Skeletal muscle tissue (tissue), 4 donors: Measurements from ENCODE around the gene DOK6. TPM values are rescaled to one million over a fixed set of nuclear protein-coding genes. Genes with fewer than 3 reads are reported as not detected.
"Not testable (repeated sequence)": the region's sequence is repeated elsewhere in the genome, so short reads cannot be mapped to it uniquely, and the experiment has no call there.

Experiments used
- H3K27ac ChIP-seq: one replicate; pipeline ENCODE4 v1.7.0; 2013; ENCODE audit warnings: mild to moderate bottlenecking, low read depth, low read length, inconsistent platforms
- H3K27me3 ChIP-seq, 3 donors: one replicate each; pipeline ENCODE4 v1.7.0; 2013; ENCODE audit warnings: low read length in 3 of 3; ENCODE audit not compliant: control insufficient read depth in 3 of 3, insufficient read depth in 3 of 3
- H3K36me3 ChIP-seq, 3 donors: one replicate each; pipeline ENCODE4 v1.7.0; 2013; ENCODE audit warnings: low read length in 3 of 3; ENCODE audit not compliant: control insufficient read depth in 3 of 3, insufficient read depth in 3 of 3
- H3K4me1 ChIP-seq, 3 donors: one replicate each; pipeline ENCODE4 v1.7.0; 2013; ENCODE audit warnings: low read length in 3 of 3, mild to moderate bottlenecking in 3 of 3; ENCODE audit not compliant: control insufficient read depth in 3 of 3, insufficient read depth in 3 of 3
- H3K4me3 ChIP-seq, 3 donors: one replicate each; pipeline ENCODE4 v1.7.0; 2013; ENCODE audit warnings: low read length in 3 of 3
- H3K9ac ChIP-seq, 3 donors: one replicate each; pipeline ENCODE4 v1.7.0; 2013; ENCODE audit warnings: low read length in 3 of 3, mild to moderate bottlenecking in 3 of 3, moderate library complexity in 2 of 3, low read depth in 1 of 3
- H3K9me3 ChIP-seq, 3 donors: one replicate each; pipeline ENCODE4 v1.7.0; 2013; ENCODE audit warnings: low read length in 3 of 3; ENCODE audit not compliant: control insufficient read depth in 3 of 3
- total RNA-seq: library from RNA; depleted of rRNA; stranded (reverse); fragments of >200 nt; gene quantifications from one replicate; pipeline ENCODE4 v1.2.3, GENCODE V29; 2014
- donor health status: Osteomylitis.

Gene DOK6
- total RNA-seq, 1 donor from 2014 or later: 3.1 TPM

DNA sequence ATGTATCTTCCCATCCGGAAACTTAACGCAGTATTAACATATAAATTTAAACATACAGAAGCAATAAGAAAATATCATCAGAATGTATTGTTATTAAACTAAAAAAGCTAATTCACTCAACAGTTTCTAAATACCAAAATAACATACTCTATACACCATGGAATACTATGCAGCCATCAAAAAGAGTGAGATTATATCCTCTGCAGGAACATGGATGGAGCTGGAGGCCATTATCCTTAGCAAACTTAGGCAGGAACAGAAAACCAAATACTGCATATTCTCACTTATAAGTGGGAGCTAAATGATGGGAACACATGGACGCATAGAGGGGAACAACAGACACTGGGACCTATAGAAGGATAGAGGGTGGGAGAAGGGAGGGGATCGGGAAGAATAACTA lies 419.9 kb downstream of the DOK6 start:
- H3K4me1 ChIP-seq: no peaks in the 10 kb centered on the region
- no peak overlapping the region for H3K9ac ChIP-seq
- H3K36me3 ChIP-seq: no peaks in the 10 kb centered on the region
- H3K4me3 ChIP-seq: no peak overlapping the region
- H3K27ac ChIP-seq: no peak overlapping the region
- H3K9me3 ChIP-seq: no peaks in the 10 kb centered on the region
- H3K27me3 ChIP-seq: no peaks in the 10 kb centered on the region

- Histone ChIP-seq H3K4me1 (no peaks in the 10 kb centered on the region), H3K9me3 (no peaks in the 10 kb centered on the region), H3K36me3 (no peaks in the 10 kb centered on the region), H3K27me3 (no peaks in the 10 kb centered on the region), H3K9ac (no peak overlapping the region), H3K27ac (no peak overlapping the region), H3K4me3 (no peak overlapping the region)
Observed at GRCh38 chr18:69830189-69830588, 429.5 kb downstream of the DOK6 start.

- H3K27me3 ChIP-seq, H3K9me3 ChIP-seq, H3K4me1 ChIP-seq, H3K36me3 ChIP-seq, H3K9ac ChIP-seq, H3K27ac ChIP-seq, H3K4me3 ChIP-seq: not testable (repeated sequence)
Observed at GRCh38 chr18:69834980-69835379, 434.3 kb downstream of the DOK6 start.

- Histone ChIP-seq H3K9ac (no peak overlapping the region), H3K36me3 (no peaks in the 10 kb centered on the region), H3K27ac (no peak overlapping the region), H3K4me3 (no peak overlapping the region), H3K9me3 (no peaks in the 10 kb centered on the region), H3K27me3 (peaks cover 0 to 4% (median 2%) of the 10 kb centered on the region in 3 donors), H3K4me1 (no peaks in the 10 kb centered on the region)
Observed at GRCh38 chr18:69838003-69838402, 437.3 kb downstream of the DOK6 start.

- H3K27ac ChIP-seq: no peak overlapping the region
- H3K36me3 ChIP-seq: no peaks in the 10 kb centered on the region
- no peaks in the 10 kb centered on the region for H3K9me3 ChIP-seq
- no peak overlapping the region for H3K4me3 ChIP-seq
- H3K4me1 ChIP-seq: no peaks in the 10 kb centered on the region
- H3K27me3 ChIP-seq: peaks cover 0 to 4% (median 2%) of the 10 kb centered on the region in 3 donors
- H3K9ac ChIP-seq: no peak overlapping the region
Observed at GRCh38 chr18:69838620-69839411, 438.1 kb downstream of the DOK6 start.

DNA sequence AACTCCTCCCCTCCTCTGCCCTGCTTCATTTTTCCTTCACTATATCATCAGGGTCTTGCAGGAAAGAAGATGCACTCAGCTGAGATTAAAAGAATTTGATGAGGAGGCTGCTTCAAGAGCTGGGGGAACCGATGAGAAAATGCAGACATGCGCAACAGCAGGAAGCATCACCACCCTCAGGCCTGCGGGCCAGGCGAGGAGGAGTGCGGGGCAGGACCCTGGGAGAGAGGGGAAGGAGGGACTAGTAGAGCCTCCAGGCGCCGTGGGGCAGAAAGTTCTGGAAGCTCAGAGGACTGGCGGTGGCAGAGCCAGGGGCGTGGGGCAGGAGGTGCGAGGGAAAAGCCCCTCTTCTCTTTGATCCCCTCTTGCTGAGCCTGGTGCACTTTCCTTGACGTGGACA lies 438.8 kb downstream of the DOK6 start:
- Histone ChIP-seq H3K9me3 (no peaks in the 10 kb centered on the region), H3K4me1 (no peaks in the 10 kb centered on the region), H3K9ac (no peak overlapping the region), H3K27ac (no peak overlapping the region), H3K27me3 (peaks cover 0 to 4% (median 2%) of the 10 kb centered on the region in 3 donors), H3K4me3 (no peak overlapping the region), H3K36me3 (no peaks in the 10 kb centered on the region)

GRCh38 chr18:69840001-69840400 lies 439.3 kb downstream of the DOK6 start:
- no peaks in the 10 kb centered on the region for H3K36me3 ChIP-seq
- H3K4me3 ChIP-seq: no peak overlapping the region
- no peak overlapping the region for H3K9ac ChIP-seq
- no peaks in the 10 kb centered on the region for H3K9me3 ChIP-seq
- no peaks in the 10 kb centered on the region for H3K4me1 ChIP-seq
- no peak overlapping the region for H3K27ac ChIP-seq
- peaks cover 0 to 4% (median 2%) of the 10 kb centered on the region in 3 donors for H3K27me3 ChIP-seq

- H3K9ac ChIP-seq: no peak overlapping the region
- no peaks in the 10 kb centered on the region for H3K4me1 ChIP-seq
- H3K27me3 ChIP-seq: peaks cover 0 to 4% (median 2%) of the 10 kb centered on the region in 3 donors
- H3K4me3 ChIP-seq: no peak overlapping the region
- H3K9me3 ChIP-seq: no peaks in the 10 kb centered on the region
- H3K27ac ChIP-seq: no peak overlapping the region
- no peaks in the 10 kb centered on the region for H3K36me3 ChIP-seq
Observed at GRCh38 chr18:69840445-69840844, 439.8 kb downstream of the DOK6 start.

DNA sequence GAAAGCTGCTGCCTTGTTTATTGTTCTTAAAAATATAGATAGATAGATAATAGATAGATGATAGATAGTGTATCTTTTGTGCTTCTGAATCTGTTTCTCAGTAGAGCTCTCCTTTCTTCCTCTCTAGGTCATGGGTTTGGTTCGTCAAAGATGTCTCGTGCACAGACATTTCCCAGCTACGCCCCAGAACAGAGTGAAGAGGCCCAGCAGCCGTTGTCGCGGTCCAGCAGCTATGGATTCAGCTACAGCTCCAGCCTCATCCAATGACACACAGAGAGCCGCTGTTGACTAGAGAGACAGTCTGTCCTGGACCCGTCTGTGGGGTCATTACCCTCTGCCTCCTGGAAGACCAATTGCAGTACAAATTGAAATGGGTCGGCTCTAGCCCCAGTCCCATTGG lies 440.4 kb downstream of the DOK6 start:
- Histone ChIP-seq H3K4me3 (no peak overlapping the region), H3K27ac (no peak overlapping the region), H3K4me1 (no peaks in the 10 kb centered on the region), H3K9me3 (no peaks in the 10 kb centered on the region), H3K36me3 (no peaks in the 10 kb centered on the region), H3K27me3 (peaks cover 0 to 4% (median 2%) of the 10 kb centered on the region in 3 donors), H3K9ac (no peak overlapping the region)

DNA sequence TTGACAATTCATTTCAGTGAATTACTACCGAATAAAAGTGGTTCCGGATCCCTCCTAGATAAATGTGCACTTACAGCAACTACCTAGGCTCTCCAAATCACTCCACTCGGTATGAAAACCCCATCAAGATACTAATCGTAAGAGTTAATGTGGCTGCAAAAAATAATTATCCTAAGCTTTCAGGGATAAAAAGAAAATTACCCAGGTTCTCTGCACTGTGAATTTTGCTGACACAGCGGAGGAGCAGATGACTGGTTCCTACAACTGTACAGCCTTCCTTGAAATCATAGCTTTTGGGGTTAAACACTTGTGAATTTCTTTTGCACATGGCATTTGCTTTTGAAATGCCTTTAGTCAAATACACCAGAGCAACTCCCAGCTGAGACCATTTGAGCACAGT lies 442.3 kb downstream of the DOK6 start:
- Histone ChIP-seq H3K27me3 (peaks cover 0 to 4% (median 2%) of the 10 kb centered on the region in 3 donors), H3K9me3 (no peaks in the 10 kb centered on the region), H3K4me3 (no peak overlapping the region), H3K27ac (no peak overlapping the region), H3K36me3 (no peaks in the 10 kb centered on the region), H3K9ac (no peak overlapping the region), H3K4me1 (no peaks in the 10 kb centered on the region)
